Measurements from ENCODE around the gene RSF1.

The RSF1 gene

GRCh38 chr11:77705876-77706579 lies 114.5 kb downstream of the RSF1 start:
- CTCF ChIA-PET: interaction anchor here (0.7 to 0.8 kb wide), 2 partner anchors 44 to 511 kb away, joined by 4 to 5 read pairs; no protein-coding TSS in a partner anchor
- TF ChIP-seq ZNF2 (tag by site-specific recombination; IDR thresholded peaks at IDR 0.05) (no peak), ZNF660 (tag by site-specific recombination; IDR thresholded peaks at IDR 0.05) (no peak), RBAK (tag by site-specific recombination; IDR thresholded peaks at IDR 0.05) (no peak), ZNF148 (tag by site-specific recombination; IDR thresholded peaks at IDR 0.05; ENCODE audit: borderline replicate concordance) (no peak), ZNF747 (tag by site-specific recombination; IDR thresholded peaks at IDR 0.05) (no peak), PBX3 (CRISPR knock-in tag; IDR thresholded peaks at IDR 0.05) (no peak), ZNF776 (tag by site-specific recombination; IDR thresholded peaks at IDR 0.05; ENCODE audit: borderline replicate concordance) (no peak), ZNF416 (tag by site-specific recombination; IDR thresholded peaks at IDR 0.05) (no peak), REPIN1 (tag by site-specific recombination; IDR thresholded peaks at IDR 0.05; ENCODE audit: low read depth) (no peak), ZSCAN5A (tag by site-specific recombination; IDR thresholded peaks at IDR 0.05) (no peak), ZNF654 (tag by site-specific recombination; IDR thresholded peaks at IDR 0.05; ENCODE audit: low read depth) (no peak)
- Histone ChIP-seq H3K9me3 (ENCODE audit: control insufficient read depth, insufficient read depth, low read depth, low read length) (no peaks in the 10 kb centered on the region), H3K4me1 (ENCODE audit: control insufficient read depth, insufficient read depth, low read length) (0 out of 2 replicates have a peak, but pooled peaks cover 5% of the 10 kb centered on the region), H3K27ac (ENCODE audit: extremely low read depth, low read depth, low read length) (no peak overlapping the region), H3K36me3 (ENCODE audit: control insufficient read depth in 2 of 2, insufficient read depth in 1 of 2, low read length in 2 of 2) (peaks cover 0 to 6% of the 10 kb centered on the region in 2 experiments; a peak in 1 of 3 replicates), H3K4me3 (ENCODE audit: low read depth, low read length) (no peak overlapping the region)
- POLR2A ChIA-PET: interaction anchor here (0.7 kb wide), 2 partner anchors 289 to 293 kb away, joined by 3 read pairs; no protein-coding TSS in a partner anchor

GRCh38 chr11:77705195-77705875 lies 115.2 kb downstream of the RSF1 start:
- POLR2A ChIA-PET: interaction anchor here (0.6 kb wide), 1 partner anchor 88 kb away, joined by 3 read pairs; no protein-coding TSS in a partner anchor
- H3K36me3 ChIP-seq (ENCODE audit: control insufficient read depth in 2 of 2, insufficient read depth in 1 of 2, low read length in 2 of 2): peaks cover 0 to 6% of the 10 kb centered on the region in 2 experiments; a peak in 1 of 3 replicates
- no peak for TF ChIP-seq HOXA7 (CRISPR knock-in tag; IDR thresholded peaks at IDR 0.05; ENCODE audit: borderline replicate concordance)
- no peak for TF ChIP-seq ZNF585B (tag by site-specific recombination; IDR thresholded peaks at IDR 0.05)
- TF ChIP-seq ZFP37 (tag by site-specific recombination; IDR thresholded peaks at IDR 0.05): no peak
- TF ChIP-seq ZNF518A (tag by site-specific recombination; conservative IDR thresholded peaks at IDR 0.05; ENCODE audit: low read depth): no peak
- TF ChIP-seq OVOL3 (tag by site-specific recombination; IDR thresholded peaks at IDR 0.05): no peak
- TF ChIP-seq ZNF335 (tag by site-specific recombination; conservative IDR thresholded peaks at IDR 0.05): no peak
- no peak for TF ChIP-seq HIC1 (tag by site-specific recombination; IDR thresholded peaks at IDR 0.05)
- no peak for TF ChIP-seq SP2 (tag by site-specific recombination; IDR thresholded peaks at IDR 0.05)
- TF ChIP-seq ZNF560 (tag by site-specific recombination; IDR thresholded peaks at IDR 0.05; ENCODE audit: borderline replicate concordance): no peak

More at GRCh38 chr11:77705195-77705875, 115.2 kb downstream of the RSF1 start:
- no peaks in the 10 kb centered on the region for H3K9me3 ChIP-seq (ENCODE audit: control insufficient read depth, insufficient read depth, low read depth, low read length)
- 0 out of 2 replicates have a peak, but pooled peaks cover under 1% of the 10 kb centered on the region for H3K4me1 ChIP-seq (ENCODE audit: control insufficient read depth, insufficient read depth, low read length)
- CTCF ChIA-PET: interaction anchor here (0.7 kb wide), 1 partner anchor 45 kb away, joined by 4 read pairs; no protein-coding TSS in a partner anchor
- no peak overlapping the region for H3K4me3 ChIP-seq (ENCODE audit: low read depth, low read length)
- no peak overlapping the region for H3K27ac ChIP-seq (ENCODE audit: extremely low read depth, low read depth, low read length)

Data from HEK293 (cell line).